Measurements from ENCODE around the gene CFAP92. TPM values are rescaled to one million over a fixed set of nuclear protein-coding genes. Genes with fewer than 3 reads are reported as not detected.

The CFAP92 gene
- total RNA-seq, 2 experiments from 2014 or later: 0.19 to 0.45 TPM

DNA sequence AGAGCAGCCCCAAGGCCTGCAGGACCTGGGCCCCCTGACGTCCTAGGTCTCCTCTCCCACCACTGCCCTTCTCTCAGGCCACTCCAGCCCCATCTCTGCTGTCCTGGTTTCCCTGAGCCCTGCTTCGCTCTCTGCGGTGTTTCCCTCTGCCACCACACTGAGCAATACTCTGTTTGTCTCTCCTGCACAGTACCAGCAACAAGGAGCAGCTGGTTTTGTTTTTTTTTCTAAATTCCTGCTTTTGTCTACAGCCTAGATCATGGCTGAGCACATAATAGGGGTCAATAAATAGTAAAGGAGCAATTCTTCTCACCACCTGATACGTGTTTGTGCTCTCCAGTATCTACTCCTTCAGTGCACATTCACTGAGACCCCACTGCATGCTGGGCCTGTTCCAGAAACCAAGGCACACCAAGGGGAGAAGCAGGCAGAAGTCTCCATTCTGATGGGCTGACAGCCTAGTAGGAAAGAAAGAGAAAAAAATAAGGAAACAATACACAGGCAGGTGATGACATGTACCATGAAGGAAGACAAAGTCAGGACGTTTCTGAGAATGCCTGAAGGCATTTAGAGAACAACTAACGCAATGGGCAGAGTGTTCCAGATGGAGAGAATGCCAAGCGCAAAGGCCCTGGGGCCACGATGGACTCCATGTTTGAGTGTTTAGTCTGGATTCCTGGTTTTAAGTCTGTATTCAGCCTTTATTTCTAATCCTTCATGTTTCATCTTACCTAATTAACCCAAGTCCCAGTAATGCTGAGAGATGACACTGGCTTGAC is 120.4 kb downstream of the CFAP92 start:
- ChIA-PET POLR2A (no interaction called here), CTCF (no interaction called here)
- intact Hi-C loops (cut with DNase I, micrococcal nuclease): no loop called here
- H3K36me3 Mint-ChIP-seq (ENCODE audit: low read depth): no peaks in the 10 kb centered on the region
- no peak overlapping the region for H3K4me3 Mint-ChIP-seq
- TF ChIP-seq CTCF (IDR thresholded peaks at IDR 0.05): no peak
- H3K9me3 ChIP-seq (ENCODE audit: control insufficient read depth in 1 of 2, insufficient read depth in 1 of 2, low read length in 2 of 2): no peaks in the 10 kb centered on the region
- H3K4me3 ChIP-seq (ENCODE audit: low read length): no peak overlapping the region
- H3K4me1 Mint-ChIP-seq (ENCODE audit: low read depth): peaks cover 26% of the 10 kb centered on the region
- no peaks in the 10 kb centered on the region for H3K27me3 Mint-ChIP-seq
- H3K4me1 ChIP-seq (ENCODE audit: insufficient read depth, low read length): peaks cover 18% of the 10 kb centered on the region
- H3K36me3 ChIP-seq (ENCODE audit: insufficient read depth, low read length): no peaks in the 10 kb centered on the region
- H3K27ac ChIP-seq (ENCODE audit: low read depth in 1 of 2, low read length in 2 of 2): no peak overlapping the region
- H3K27ac Mint-ChIP-seq: no peak overlapping the region
- no peaks in the 10 kb centered on the region for H3K27me3 ChIP-seq (ENCODE audit: control insufficient read depth in 1 of 2, insufficient read depth in 2 of 2, low read length in 2 of 2)
- ATAC-seq (ENCODE audit: poor library complexity) (no peak), DNase-seq (no peak)
- H3K9me3 Mint-ChIP-seq: no peaks in the 10 kb centered on the region

DNA sequence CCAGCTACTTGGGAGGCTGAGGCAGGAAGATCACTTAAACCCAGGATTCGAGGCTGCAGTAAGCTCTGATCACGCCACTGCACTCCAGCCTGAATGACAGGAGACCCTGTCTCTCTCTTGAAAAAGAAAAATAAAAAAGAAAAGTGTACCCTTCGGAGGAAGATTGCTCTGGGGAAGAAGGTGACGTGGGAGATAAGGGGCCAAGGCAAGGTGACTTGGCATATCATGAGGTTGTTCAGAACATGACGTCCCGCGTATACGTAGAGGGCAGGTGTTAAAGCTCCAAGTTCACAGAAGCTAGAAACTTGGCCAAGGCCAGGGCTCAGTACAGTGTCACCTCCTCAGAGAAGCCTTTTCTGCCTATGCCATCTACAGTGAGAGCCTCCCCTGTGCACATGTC is 121.1 kb downstream of the CFAP92 start:
- peaks cover 11% of the 10 kb centered on the region for H3K4me1 ChIP-seq (ENCODE audit: insufficient read depth, low read length)
- Mint-ChIP-seq H3K4me3 (no peak overlapping the region), H3K4me1 (ENCODE audit: low read depth) (peaks cover 19% of the 10 kb centered on the region), H3K9me3 (no peaks in the 10 kb centered on the region), H3K36me3 (ENCODE audit: low read depth) (no peaks in the 10 kb centered on the region), H3K27ac (no peak overlapping the region), H3K27me3 (no peaks in the 10 kb centered on the region)
- no peaks in the 10 kb centered on the region for H3K9me3 ChIP-seq (ENCODE audit: control insufficient read depth in 1 of 2, insufficient read depth in 1 of 2, low read length in 2 of 2)
- H3K27ac ChIP-seq (ENCODE audit: low read depth in 1 of 2, low read length in 2 of 2): no peak overlapping the region
- H3K36me3 ChIP-seq (ENCODE audit: insufficient read depth, low read length): no peaks in the 10 kb centered on the region
- ChIA-PET POLR2A (no interaction called here), CTCF (interaction anchor here (1.6 kb wide), 1 partner anchor 27 kb away, joined by 4 read pairs; no protein-coding TSS in a partner anchor)
- no peaks in the 10 kb centered on the region for H3K27me3 ChIP-seq (ENCODE audit: control insufficient read depth in 1 of 2, insufficient read depth in 2 of 2, low read length in 2 of 2)
- DNase-seq (no peak), ATAC-seq (ENCODE audit: poor library complexity) (no peak)
- no peak for TF ChIP-seq CTCF (IDR thresholded peaks at IDR 0.05)
- intact Hi-C loops (cut with DNase I, micrococcal nuclease): no loop called here
- H3K4me3 ChIP-seq (ENCODE audit: low read length): no peak overlapping the region

- Histone ChIP-seq H3K4me3 (ENCODE audit: low read length) (no peak overlapping the region), H3K4me1 (ENCODE audit: insufficient read depth, low read length) (peaks cover 9% of the 10 kb centered on the region), H3K9me3 (ENCODE audit: control insufficient read depth in 1 of 2, insufficient read depth in 1 of 2, low read length in 2 of 2) (no peaks in the 10 kb centered on the region), H3K27ac (ENCODE audit: low read depth in 1 of 2, low read length in 2 of 2) (no peak overlapping the region), H3K36me3 (ENCODE audit: insufficient read depth, low read length) (no peaks in the 10 kb centered on the region), H3K27me3 (ENCODE audit: control insufficient read depth in 1 of 2, insufficient read depth in 2 of 2, low read length in 2 of 2) (no peaks in the 10 kb centered on the region)
- ChIA-PET CTCF (interaction anchor here (1.6 kb wide), 1 partner anchor 26 kb away, joined by 4 read pairs; no protein-coding TSS in a partner anchor), POLR2A (no interaction called here)
- H3K9me3 Mint-ChIP-seq: no peaks in the 10 kb centered on the region
- no peak overlapping the region for H3K4me3 Mint-ChIP-seq
- no peak for TF ChIP-seq CTCF (IDR thresholded peaks at IDR 0.05)
- no peak overlapping the region for H3K27ac Mint-ChIP-seq
- no peaks in the 10 kb centered on the region for H3K36me3 Mint-ChIP-seq (ENCODE audit: low read depth)
- H3K27me3 Mint-ChIP-seq: no peaks in the 10 kb centered on the region
- H3K4me1 Mint-ChIP-seq (ENCODE audit: low read depth): peaks cover 17% of the 10 kb centered on the region
- ATAC-seq (ENCODE audit: poor library complexity): no peak
- intact Hi-C loops (cut with DNase I, micrococcal nuclease): no loop called here
- DNase-seq: no peak
Measured at GRCh38 chr3:128872282-128872681, 121.6 kb downstream of the CFAP92 start.
